K562 (cell line): ENCODE data around the gene POPDC3. TPM values are rescaled to one million over a fixed set of nuclear protein-coding genes. Genes with fewer than 3 reads are reported as not detected.
A peak's percentile ranks its signal among the peaks of the same experiment; 100 is the strongest.

Experiments used
- ATAC-seq: fragments of 200-7000 bp; cut with Tn5 transposase; 3 replicates; pipeline ENCODE4 v1.9.1; 2020; ENCODE audit warnings: moderate library complexity
- BruUV-seq: library from RNA; stranded (reverse); fragments of 400-500 nt; replicated peaks from 2 replicates; lab custom pipeline; 2021; lab: Mats Ljungman, UMichigan
- CTCF ChIA-PET: fragments of 300-600 bp; formaldehyde crosslinking; extraction: SDS; loops from one replicate; lab custom pipeline; 2021; ENCODE audit warnings: low intra/inter-chr PET ratio; lab: Yijun Ruan, JAX
- POLR2A ChIA-PET: fragments of 300-600, 350-650 bp; sonication (Branson Sonifier 250); formaldehyde crosslinking; extraction: SDS; loops from one replicate; lab custom pipeline; 2021; ENCODE audit warnings: antibody characterized with exemption, inconsistent platforms; lab: Yijun Ruan, JAX
- DNase-seq, 4 experiments: peaks; one replicate each; pipeline versions ENCODE4 v3.0.0 to v3.0.0-alpha.2; 2011 to 2018; ENCODE audit warnings: low spot score in 3 of 4, mixed read lengths in 3 of 4; ENCODE audit errors: extremely low read depth in 1 of 4
- FAIRE-seq: peaks from 2 replicates; lab custom pipeline; 2011; peaks lifted over from hg19 to GRCh38; lab: Jason Lieb, UNC
- H2AFZ ChIP-seq: 2 replicates; pipeline ENCODE4 v1.6.0; 2011; ENCODE audit warnings: low read depth, low read length, control low read depth, inconsistent platforms
- H3K27ac ChIP-seq: fragments of 200-600 bp; 3 replicates; pipeline ENCODE4 v1.8.0; 2011; ENCODE audit warnings: low read depth, mild to moderate bottlenecking, control low read depth, inconsistent platforms, low read length, moderate library complexity, mixed read lengths; ENCODE audit errors: extremely low read depth
- H3K27me3 ChIP-seq, 2 experiments: fragments of 300-600 bp in 1 of 2; 2 replicates in 1 of 2; 3 replicates in 1 of 2; pipeline versions ENCODE4 v1.6.0 to v1.8.0; 2011; ENCODE audit warnings: inconsistent platforms in 2 of 2, low read length in 2 of 2, mild to moderate bottlenecking in 1 of 2, mixed read lengths in 1 of 2, moderate library complexity in 1 of 2; ENCODE audit not compliant: control insufficient read depth in 2 of 2, insufficient read depth in 2 of 2
- H3K36me3 ChIP-seq: fragments of 300-600 bp; 3 replicates; pipeline ENCODE4 v1.8.0; 2011; ENCODE audit warnings: mild to moderate bottlenecking, low read length, inconsistent platforms; ENCODE audit not compliant: control insufficient read depth, insufficient read depth
- H3K4me1 ChIP-seq, 2 experiments: fragments of 200-600 bp in 1 of 2; replicated peaks in 1 of 2; 2 replicates in 1 of 2; 3 replicates in 1 of 2; pipeline versions ENCODE4 v1.5.1 to v1.8.0; 2011; ENCODE audit warnings: inconsistent platforms in 2 of 2, low read length in 2 of 2, mild to moderate bottlenecking in 1 of 2, mixed read lengths in 1 of 2, moderate library complexity in 1 of 2; ENCODE audit not compliant: control insufficient read depth in 2 of 2, insufficient read depth in 2 of 2
- H3K4me2 ChIP-seq: 2 replicates; pipeline ENCODE4 v1.6.1; 2011; ENCODE audit warnings: low read length, control low read depth, inconsistent platforms, mixed read lengths; ENCODE audit not compliant: insufficient read depth
- H3K4me3 ChIP-seq: fragments of 200-600 bp; sonication (generic), shearing (Covaris generic); 2 replicates; pipeline ENCODE4 v1.5.1; 2016; ENCODE audit warnings: control low read depth, inconsistent platforms
- H3K79me2 ChIP-seq: fragments of 200-600 bp; 3 replicates; pipeline ENCODE4 v1.8.0; 2011; ENCODE audit warnings: low read length, inconsistent platforms; ENCODE audit not compliant: control insufficient read depth, insufficient read depth
- H3K9ac ChIP-seq, 2 experiments: 2 replicates each; pipeline versions ENCODE4 v1.6.0 to v1.6.1; 2011; ENCODE audit warnings: low read depth in 2 of 2, low read length in 2 of 2, control low read depth in 1 of 2, inconsistent platforms in 1 of 2, mild to moderate bottlenecking in 1 of 2, mixed read lengths in 1 of 2; ENCODE audit not compliant: insufficient read depth in 1 of 2
- H3K9me1 ChIP-seq: one replicate; pipeline ENCODE4 v1.6.0; 2011; ENCODE audit warnings: inconsistent platforms, mild to moderate bottlenecking, low read length, moderate library complexity; ENCODE audit not compliant: control insufficient read depth, insufficient read depth
- H3K9me3 ChIP-seq: replicated peaks from 2 replicates; pipeline ENCODE4 v1.5.1; 2011; ENCODE audit warnings: low read depth, low read length, inconsistent platforms; ENCODE audit not compliant: control insufficient read depth, insufficient read depth
- H4K20me1 ChIP-seq: replicated peaks from 2 replicates; pipeline ENCODE4 v1.6.1; 2011; ENCODE audit warnings: low read length, inconsistent platforms, mixed read lengths; ENCODE audit not compliant: control insufficient read depth, insufficient read depth
- ARID3A ChIP-seq: IDR thresholded peaks from 2 replicates; pipeline ENCODE4 v1.6.1; 2012; ENCODE audit warnings: low read depth, low read length, improper control_type of control experiment, borderline replicate concordance
- GABPA ChIP-seq: fragments of 200-800 bp; sonication (Bioruptor generic); conservative IDR thresholded peaks from 2 replicates; pipeline ENCODE4 v1.6.1; 2016; ENCODE audit warnings: low read depth, missing genetic modification characterization, missing compliant biosample characterization
- GTF2B ChIP-seq: IDR thresholded peaks from 2 replicates; pipeline ENCODE4 v1.6.1; 2011; ENCODE audit not compliant: insufficient read length; ENCODE audit errors: extremely low read depth
- MEIS2 ChIP-seq: fragments of 450-650 bp; IDR thresholded peaks from 2 replicates; pipeline ENCODE4 v1.6.1; 2014; ENCODE audit warnings: mild to moderate bottlenecking; ENCODE audit not compliant: partially characterized antibody
- PBX2 ChIP-seq, 2 experiments: IDR thresholded peaks in 1 of 2; conservative IDR thresholded peaks in 1 of 2; 2 replicates each; pipeline ENCODE4 v1.6.1; 2016; ENCODE audit warnings: low read depth in 2 of 2, mild to moderate bottlenecking in 1 of 2, missing compliant biosample characterization in 1 of 2, missing genetic modification characterization in 1 of 2, moderate library complexity in 1 of 2
- PCBP1 ChIP-seq: fragments of 200-400 bp; formaldehyde crosslinking; IDR thresholded peaks from 2 replicates; pipeline ENCODE4 v1.6.1; 2018; ENCODE audit warnings: mild to moderate bottlenecking, low read depth, low read length; ENCODE audit not compliant: poor library complexity, severe bottlenecking
- PKNOX1 ChIP-seq: fragments of 450-650 bp; IDR thresholded peaks from 2 replicates; pipeline ENCODE4 v1.6.1; 2016
- SRSF3 ChIP-seq: fragments of 200-400 bp; formaldehyde crosslinking; IDR thresholded peaks from 2 replicates; pipeline ENCODE4 v1.6.1; 2016; ENCODE audit warnings: mild to moderate bottlenecking, low read length, moderate library complexity; ENCODE audit not compliant: insufficient read depth
- TCF3 ChIP-seq: sonication (generic); formaldehyde crosslinking; IDR thresholded peaks from 2 replicates; pipeline ENCODE4 v1.4.0; 2020; ENCODE audit warnings: mild to moderate bottlenecking, missing genetic modification reagents
- ZKSCAN1 ChIP-seq: fragments of 150-350 bp; IDR thresholded peaks from 2 replicates; pipeline ENCODE4 v1.6.1; 2016; ENCODE audit warnings: low read depth, low read length
- ZNF232 ChIP-seq: sonication (generic); formaldehyde crosslinking; IDR thresholded peaks from 2 replicates; pipeline ENCODE4 v1.8.0; 2022; ENCODE audit warnings: mild to moderate bottlenecking, missing genetic modification reagents
- WGBS: fragments of 100-300 bp; shearing (Covaris generic); methylation state at CpG from one replicate; pipeline ENCODE4 v1.1.6; 2016; ENCODE audit warnings: low coverage, mixed read lengths; ENCODE audit not compliant: insufficient coverage; ENCODE audit errors: missing lambda C conversion rate; 5-methylcytosine and 5-hydroxymethylcytosine counted together
- in situ Hi-C: fragments of 300-500 bp; cut with MboI; formaldehyde crosslinking; loops from 4 replicates; pipeline ENCODE4 v1.15.0; 2018; ENCODE audit warnings: inconsistent platforms, mixed read lengths
- intact Hi-C: fragments of 100-400 bp; cut with micrococcal nuclease; formaldehyde crosslinking; loops from 2 replicates; pipeline ENCODE4 v1.14.2; 2022
- polyA plus RNA-seq, 8 experiments: library from polyadenylated mRNA; depleted of rRNA in 4 of 8; stranded (reverse) in 5 of 8; unstranded in 3 of 8; fragments of >200 nt; fragmentation: Nextera tagmentation in 2 of 8; fragmentation: Illumina TruSeq in 1 of 8; extraction: Ambion mirVana in 2 of 8; extraction: Trizol in 1 of 8; gene quantifications; 2 replicates each; pipeline versions ENCODE4 v1.2.1 to v1.2.3, GENCODE V29; 2011 to 2014; ENCODE audit warnings: inconsistent platforms in 1 of 8, missing spikeins in 1 of 8
- total RNA-seq, 7 experiments: library from RNA; depleted of rRNA in 6 of 7; stranded (reverse); fragments of >200 nt in 6 of 7; fragmentation: Illumina TruSeq in 2 of 7; extraction: Trizol in 2 of 7; gene quantifications; 2 replicates each; pipeline versions ENCODE4 v1.2.1 to v1.2.3, GENCODE V29; 2011 to 2021; ENCODE audit warnings: low replicate concordance in 1 of 7

POPDC3 gene
- total and polyA plus RNA-seq, 9 of the 15 experiments (the other 6 are each of a cell fraction or from before 2014, with no cell fraction given), result 4.0 to 11.8 (median 5.4) TPM

GRCh38 chr6:105181981-105182515 lies 2.2 kb upstream of the POPDC3 start:
- no peak overlapping the region for H3K27ac ChIP-seq
- TF ChIP-seq PCBP1, result no peak
- TF ChIP-seq MEIS2, result peak; percentile 47
- no peak for TF ChIP-seq ZNF232 (CRISPR knock-in tag)
- TF ChIP-seq GABPA (tag), result 0 out of 2 replicates have a peak, but pooled peaks have one; percentile 19
- TF ChIP-seq SRSF3, result no peak
- TF ChIP-seq ARID3A, result no peak
- TF ChIP-seq GTF2B, result no peak
- peak; percentile 61 for TF ChIP-seq PKNOX1
- TF ChIP-seq PBX2 (CRISPR knock-in tag; IDR thresholded peaks at IDR 0.05; ENCODE audit: low read depth), result no peak
- TF ChIP-seq PBX2 (tag; conservative IDR thresholded peaks at IDR 0.05; ENCODE audit: low read depth), result peak; percentile 31; the same call in 1 of the 2 replicates
- no peak for TF ChIP-seq TCF3
- no peak for TF ChIP-seq ZKSCAN1
- H3K4me2 ChIP-seq, result no peak overlapping the region
- peak; percentile 51 for ATAC-seq
- H3K36me3 ChIP-seq, result no peaks in the 10 kb centered on the region
- no peaks in the 10 kb centered on the region for H4K20me1 ChIP-seq
- peaks cover 0 to under 1% of the 10 kb centered on the region in 2 experiments; a peak in 1 of 5 replicates for H3K27me3 ChIP-seq
- H3K79me2 ChIP-seq, result 0 out of 3 replicates have a peak, but pooled peaks cover 5% of the 10 kb centered on the region
- no peak for DNase-seq
- intact Hi-C loops (no loop called here), in situ Hi-C loops (no loop called here)
- H3K4me1 ChIP-seq, result peaks cover 3 to 9% of the 10 kb centered on the region in 2 experiments; a peak in 1 of 5 replicates
- H3K9me3 ChIP-seq, result no peaks in the 10 kb centered on the region
- no TSS peak for BruUV-seq
- H3K9ac ChIP-seq, result no peak overlapping the region
- POLR2A ChIA-PET, result no interaction called here
- CTCF ChIA-PET, result no interaction called here
- WGBS, result 24% methylated on average over 4 of the region's 4 CpGs
- FAIRE-seq, result no peak
- no peak overlapping the region for H3K4me3 ChIP-seq
- H2AFZ ChIP-seq, result peak overlapping the region; percentile 47; the same call in 1 of the 2 replicates
- H3K9me1 ChIP-seq, result no peaks in the 10 kb centered on the region
